ENCODE measurements around the gene OTOS. TPM values are rescaled to one million over a fixed set of nuclear protein-coding genes. Genes with fewer than 3 reads are reported as not detected.

Gene OTOS
- total and polyA plus RNA-seq, 7 donors, result 0.20 TPM; not detected in 6

DNA sequence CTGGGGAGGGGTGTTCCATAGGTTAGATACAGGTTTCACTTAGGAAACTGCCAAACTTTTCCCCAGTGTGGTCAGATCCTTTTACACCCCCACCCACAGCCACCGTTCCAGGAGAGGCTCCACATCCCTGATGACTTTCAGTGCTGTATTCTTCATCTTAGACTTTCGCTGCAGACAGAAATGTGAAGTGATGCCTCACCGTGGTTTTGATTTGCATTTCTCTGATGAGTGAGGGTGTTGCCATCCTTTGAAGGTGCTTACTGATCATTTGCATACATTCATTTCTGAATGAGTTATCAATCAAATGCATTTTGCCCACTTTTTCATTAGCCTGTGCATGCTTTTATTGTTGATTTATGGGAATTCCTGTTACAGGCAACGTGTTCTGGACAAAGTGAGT is 19.3 kb downstream of the OTOS start:
- WGBS, 3 donors, result 57 to 63% (median 61%) methylated on average over 4 of the region's 4 CpGs
- H3K9me3 ChIP-seq, result no peaks in the 10 kb centered on the region
- TF ChIP-seq, protein P1, sequence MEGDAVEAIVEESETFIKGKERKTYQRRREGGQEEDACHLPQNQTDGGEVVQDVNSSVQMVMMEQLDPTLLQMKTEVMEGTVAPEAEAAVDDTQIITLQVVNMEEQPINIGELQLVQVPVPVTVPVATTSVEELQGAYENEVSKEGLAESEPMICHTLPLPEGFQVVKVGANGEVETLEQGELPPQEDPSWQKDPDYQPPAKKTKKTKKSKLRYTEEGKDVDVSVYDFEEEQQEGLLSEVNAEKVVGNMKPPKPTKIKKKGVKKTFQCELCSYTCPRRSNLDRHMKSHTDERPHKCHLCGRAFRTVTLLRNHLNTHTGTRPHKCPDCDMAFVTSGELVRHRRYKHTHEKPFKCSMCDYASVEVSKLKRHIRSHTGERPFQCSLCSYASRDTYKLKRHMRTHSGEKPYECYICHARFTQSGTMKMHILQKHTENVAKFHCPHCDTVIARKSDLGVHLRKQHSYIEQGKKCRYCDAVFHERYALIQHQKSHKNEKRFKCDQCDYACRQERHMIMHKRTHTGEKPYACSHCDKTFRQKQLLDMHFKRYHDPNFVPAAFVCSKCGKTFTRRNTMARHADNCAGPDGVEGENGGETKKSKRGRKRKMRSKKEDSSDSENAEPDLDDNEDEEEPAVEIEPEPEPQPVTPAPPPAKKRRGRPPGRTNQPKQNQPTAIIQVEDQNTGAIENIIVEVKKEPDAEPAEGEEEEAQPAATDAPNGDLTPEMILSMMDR (IDR thresholded peaks at IDR 0.05), result no peak
- H3K4me1 ChIP-seq, result no peaks in the 10 kb centered on the region
- ATAC-seq (no peak), DNase-seq (no peak)
- no peak overlapping the region for H3K27ac ChIP-seq
- intact Hi-C loops (cut with DNase I), result no loop called here
- no peaks in the 10 kb centered on the region for H3K27me3 ChIP-seq (ENCODE audit: insufficient read depth in 3 of 3, low read length in 2 of 3)
- no peak overlapping the region for H3K4me3 ChIP-seq
- peaks cover 0 to 6% of the 10 kb centered on the region in 2 donors for H3K36me3 ChIP-seq (ENCODE audit: insufficient read depth in 1 of 2, low read depth in 1 of 2)

DNA sequence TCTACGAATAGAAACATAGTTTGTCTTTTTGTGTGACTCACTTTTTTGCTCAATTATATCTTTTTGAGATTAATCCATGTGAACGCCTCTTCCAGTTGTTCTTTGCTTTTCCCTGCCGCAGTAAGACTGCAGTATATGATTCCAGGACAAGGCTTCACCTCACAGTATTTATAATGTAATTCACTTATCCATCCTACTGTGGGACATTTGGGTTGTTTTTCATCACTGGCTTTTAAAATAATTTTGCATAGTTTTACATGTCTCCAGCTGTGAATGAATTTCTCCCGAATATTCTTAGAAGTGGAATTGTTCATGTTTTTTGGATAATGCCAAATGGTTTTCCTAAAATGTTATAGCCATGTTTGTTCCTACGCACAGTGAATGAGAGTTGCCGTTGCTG is 26.2 kb downstream of the OTOS start:
- WGBS, 3 donors, result 75 to 85% (median 80%) methylated on average over 6 of the region's 6 CpGs

GRCh38 chr2:240112914-240113690 is 27.4 kb downstream of the OTOS start:
- intact Hi-C loops (cut with DNase I), result no loop called here
- Histone ChIP-seq H3K27ac (no peak overlapping the region), H3K4me3 (no peak overlapping the region), H3K27me3 (ENCODE audit: insufficient read depth in 3 of 3, low read length in 2 of 3) (peaks cover 0 to 11% (median 9%) of the 10 kb centered on the region in 3 donors), H3K9me3 (no peaks in the 10 kb centered on the region), H3K4me1 (no peaks in the 10 kb centered on the region), H3K36me3 (ENCODE audit: insufficient read depth in 1 of 2, low read depth in 1 of 2) (no peaks in the 10 kb centered on the region)
- 28 to 47% (median 29%) methylated on average over 5 of the region's 5 CpGs for WGBS, 3 donors
- TF ChIP-seq, protein P1 (IDR thresholded peaks at IDR 0.05), result no peak
- no peak for ATAC-seq
- DNase-seq, result no peak

More for the DNA sequence above, 26.2 kb downstream of the OTOS start:
- DNase-seq (no peak), ATAC-seq (no peak)
- H3K4me3 ChIP-seq, result no peak overlapping the region
- H3K27me3 ChIP-seq (ENCODE audit: insufficient read depth in 3 of 3, low read length in 2 of 3), result peaks cover 0 to 9% (median 6%) of the 10 kb centered on the region in 3 donors
- H3K36me3 ChIP-seq (ENCODE audit: insufficient read depth in 1 of 2, low read depth in 1 of 2), result no peaks in the 10 kb centered on the region
- H3K27ac ChIP-seq, result no peak overlapping the region
- no peaks in the 10 kb centered on the region for H3K4me1 ChIP-seq
- H3K9me3 ChIP-seq, result no peaks in the 10 kb centered on the region
- intact Hi-C loops (cut with DNase I), result no loop called here
- TF ChIP-seq, protein P1 (IDR thresholded peaks at IDR 0.05), result no peak

DNA sequence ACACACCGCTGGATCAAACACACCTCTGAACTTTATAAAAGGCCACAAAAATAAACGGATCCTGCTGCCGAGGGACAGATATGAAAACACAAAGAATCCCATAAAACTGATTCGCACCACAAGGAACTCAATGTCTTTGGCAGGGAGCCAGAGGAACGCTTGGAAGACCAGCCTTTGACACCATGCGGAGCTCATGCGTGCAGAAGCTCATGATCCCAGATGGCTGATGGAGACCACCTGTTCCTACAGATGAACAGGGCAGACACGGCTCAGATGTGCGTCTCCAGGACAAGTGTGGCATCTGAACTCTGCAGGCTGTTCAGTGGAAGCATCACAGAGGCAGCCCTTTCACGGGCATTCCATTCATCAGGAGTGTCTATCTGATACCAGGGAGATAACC is 29.2 kb downstream of the OTOS start:
- peaks cover 0 to 14% (median 9%) of the 10 kb centered on the region in 3 donors for H3K27me3 ChIP-seq (ENCODE audit: insufficient read depth in 3 of 3, low read length in 2 of 3)
- no peak for ATAC-seq
- DNase-seq, result no peak
- 19 to 28% (median 22%) methylated on average over 10 of the region's 10 CpGs for WGBS, 3 donors
- H3K9me3 ChIP-seq, result no peaks in the 10 kb centered on the region
- H3K27ac ChIP-seq, result no peak overlapping the region
- intact Hi-C loops (cut with DNase I), result no loop called here
- TF ChIP-seq, protein P1 (IDR thresholded peaks at IDR 0.05), result no peak
- H3K36me3 ChIP-seq (ENCODE audit: insufficient read depth in 1 of 2, low read depth in 1 of 2), result no peaks in the 10 kb centered on the region
- H3K4me1 ChIP-seq, result no peaks in the 10 kb centered on the region
- H3K4me3 ChIP-seq, result no peak overlapping the region

Data from psoas muscle (tissue), 8 donors.